ENCODE results near the gene KLRC3.

- no peak for TF ChIP-seq CTCF (IDR thresholded peaks at IDR 0.05)
- TF ChIP-seq POLR2A (IDR thresholded peaks at IDR 0.05), result no peak
Measured at GRCh38 chr12:10389904-10390303, 30.5 kb downstream of the KLRC3 start, which contains the start of gene KLRK1.
